GM12874 (cell line): ENCODE measurements around the gene N4BP3.

Experiments
- TF ChIP-seq, protein P1 (sequence below): IDR thresholded peaks from 2 replicates; pipeline ENCODE4 v1.5.1; 2011; ENCODE audit warnings: low read depth, mild to moderate bottlenecking, control low read depth, low read length, moderate library complexity; ENCODE audit not compliant: insufficient read depth

Gene N4BP3

DNA sequence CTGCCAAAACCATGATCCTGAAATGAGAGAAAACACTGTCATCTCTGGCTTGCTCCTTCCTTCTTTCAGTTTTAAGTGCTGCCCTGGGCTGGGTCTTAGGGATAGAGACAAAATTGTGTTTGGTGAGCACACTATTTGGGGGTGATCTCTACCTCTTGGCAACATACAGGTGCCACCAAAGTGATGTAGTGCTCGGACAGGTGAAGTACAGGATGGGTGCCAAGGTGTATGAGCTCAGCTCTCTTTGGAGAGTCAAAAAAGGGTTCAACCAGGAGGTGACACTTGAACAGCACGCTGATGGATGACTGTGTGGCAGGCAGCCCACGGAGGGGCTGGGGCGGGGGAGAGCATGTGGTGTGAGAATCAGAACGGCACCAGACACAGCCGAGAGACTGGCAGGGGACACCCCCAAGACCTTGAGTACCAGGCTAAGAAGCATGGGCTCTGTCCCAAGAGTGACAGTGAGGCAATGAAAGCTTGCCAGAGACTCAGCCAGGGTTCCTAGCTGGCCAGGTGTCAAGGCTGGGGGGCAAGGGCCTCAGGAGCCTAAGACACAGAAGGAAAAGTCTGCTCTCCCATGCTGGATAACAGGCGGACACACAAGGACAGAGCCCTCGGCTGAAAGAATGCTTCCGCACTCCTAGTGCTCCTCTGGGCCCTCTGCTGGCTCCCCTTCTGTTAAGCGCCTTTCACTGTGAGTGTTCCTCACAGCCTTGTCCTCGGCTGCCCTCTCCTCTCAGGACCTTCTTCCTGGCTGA, 37.8 kb downstream of the N4BP3 start:
- TF ChIP-seq, protein P1, sequence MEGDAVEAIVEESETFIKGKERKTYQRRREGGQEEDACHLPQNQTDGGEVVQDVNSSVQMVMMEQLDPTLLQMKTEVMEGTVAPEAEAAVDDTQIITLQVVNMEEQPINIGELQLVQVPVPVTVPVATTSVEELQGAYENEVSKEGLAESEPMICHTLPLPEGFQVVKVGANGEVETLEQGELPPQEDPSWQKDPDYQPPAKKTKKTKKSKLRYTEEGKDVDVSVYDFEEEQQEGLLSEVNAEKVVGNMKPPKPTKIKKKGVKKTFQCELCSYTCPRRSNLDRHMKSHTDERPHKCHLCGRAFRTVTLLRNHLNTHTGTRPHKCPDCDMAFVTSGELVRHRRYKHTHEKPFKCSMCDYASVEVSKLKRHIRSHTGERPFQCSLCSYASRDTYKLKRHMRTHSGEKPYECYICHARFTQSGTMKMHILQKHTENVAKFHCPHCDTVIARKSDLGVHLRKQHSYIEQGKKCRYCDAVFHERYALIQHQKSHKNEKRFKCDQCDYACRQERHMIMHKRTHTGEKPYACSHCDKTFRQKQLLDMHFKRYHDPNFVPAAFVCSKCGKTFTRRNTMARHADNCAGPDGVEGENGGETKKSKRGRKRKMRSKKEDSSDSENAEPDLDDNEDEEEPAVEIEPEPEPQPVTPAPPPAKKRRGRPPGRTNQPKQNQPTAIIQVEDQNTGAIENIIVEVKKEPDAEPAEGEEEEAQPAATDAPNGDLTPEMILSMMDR = no peak

DNA sequence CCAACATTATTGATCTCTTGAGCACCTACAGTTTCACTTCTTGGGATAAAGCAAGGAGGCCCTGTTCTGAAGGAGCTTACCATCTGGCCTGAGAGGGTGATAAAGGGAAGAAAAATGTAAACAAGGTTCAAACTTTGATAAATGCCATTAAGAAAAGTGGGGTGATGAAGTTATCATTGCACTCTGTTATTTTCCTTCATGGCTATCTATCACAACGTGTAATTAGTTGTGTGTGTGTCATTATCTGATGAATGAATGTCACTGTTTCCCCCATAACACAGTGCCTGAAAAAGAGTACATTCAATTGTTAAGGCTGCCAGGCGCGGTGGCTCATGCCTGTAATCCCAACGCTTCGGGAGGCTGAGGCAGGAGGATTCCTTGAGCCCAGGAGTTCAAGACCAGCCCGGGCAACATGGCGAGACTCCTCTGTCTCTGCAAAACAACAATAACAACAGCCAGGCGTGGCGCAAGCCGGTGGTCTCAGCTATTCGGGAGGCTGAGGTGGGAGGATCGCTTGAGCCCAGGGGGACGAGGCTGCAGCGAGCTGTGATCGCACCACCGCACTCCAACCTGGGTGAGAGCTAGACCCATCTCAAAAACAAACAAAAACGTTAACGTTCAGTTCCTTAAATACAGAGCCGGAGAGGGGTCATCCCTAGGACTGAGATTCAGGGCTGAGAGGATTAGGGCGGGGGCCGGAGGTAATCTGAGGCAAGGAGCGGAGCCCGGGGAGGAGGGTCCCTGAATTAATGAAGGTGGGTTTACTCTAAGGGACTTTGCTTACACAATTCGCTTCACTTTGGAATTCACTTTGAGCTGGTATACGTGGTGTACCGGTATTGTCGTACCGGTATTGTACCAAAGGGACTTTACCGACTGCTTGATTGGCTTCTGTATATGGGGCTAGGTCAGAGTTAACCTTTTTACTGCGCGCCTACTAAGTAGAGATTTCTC, 39.4 kb downstream of the N4BP3 start:
- TF ChIP-seq, protein P1 = no peak

DNA sequence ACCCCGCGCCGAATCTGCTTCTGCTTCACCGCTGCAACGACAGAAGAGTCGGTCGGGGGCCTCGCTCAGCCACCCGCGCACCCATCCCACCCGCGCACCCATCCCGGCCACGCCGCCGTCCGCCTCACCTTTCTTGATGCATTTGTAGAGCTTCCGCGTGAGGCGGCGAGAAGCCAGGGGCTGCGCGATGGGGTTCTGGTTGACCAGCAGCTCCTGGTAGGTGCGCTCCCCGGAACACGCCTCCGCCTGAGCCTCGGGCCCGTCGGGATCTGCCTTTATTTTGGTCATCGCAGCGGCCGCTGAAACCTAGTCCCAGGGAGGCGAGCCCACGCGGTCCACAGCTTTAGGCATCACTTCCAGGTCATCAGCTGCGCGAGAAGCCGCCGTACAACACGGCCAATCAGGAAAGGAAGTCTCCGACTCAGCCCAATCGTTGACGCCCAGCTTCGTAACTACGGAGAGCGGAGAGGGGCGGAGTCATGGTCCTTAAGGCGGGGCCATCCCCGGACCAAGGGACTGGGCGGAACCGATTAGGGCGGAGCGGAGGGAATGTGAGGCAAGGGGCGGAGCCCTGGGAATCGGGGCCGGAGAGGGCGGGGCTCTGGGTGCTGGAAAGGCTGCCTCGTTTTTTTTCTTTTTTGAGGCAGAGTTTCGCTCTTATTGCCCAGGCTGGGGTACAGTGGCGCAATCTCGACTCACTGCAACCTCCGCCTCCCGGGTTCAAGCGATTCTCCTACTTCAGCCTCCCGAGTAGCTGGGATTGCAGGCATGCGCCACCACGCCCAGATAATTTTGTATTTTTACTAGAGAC, 40.4 kb downstream of the N4BP3 start, which contains the start of gene NHP2:
Gene NHP2 (minus strand): TSS at position 356 of the 811 bp plus-strand sequence. CDS start 68 bp downstream, at position 288.
- TF ChIP-seq, protein P1 = no peak

DNA sequence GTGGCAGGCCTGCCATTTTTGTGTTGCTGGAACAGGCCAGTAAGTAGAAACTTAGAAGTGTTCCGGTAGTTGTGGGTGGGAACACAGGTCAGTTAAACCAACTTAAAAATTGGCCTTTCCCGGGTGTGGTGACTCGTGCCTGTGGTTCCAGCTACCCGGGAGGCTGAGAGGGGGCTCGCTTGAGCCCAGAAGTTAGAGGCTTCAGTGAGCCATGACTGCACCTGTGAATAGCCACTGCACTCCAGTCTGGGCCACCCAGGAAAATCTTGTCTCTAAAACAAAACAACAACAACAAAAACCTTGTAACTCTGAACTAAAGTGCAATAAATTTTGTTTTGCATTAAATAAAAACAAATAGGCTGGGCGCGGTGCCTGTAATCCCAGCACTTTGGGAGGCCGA, 41.7 kb downstream of the N4BP3 start:
- TF ChIP-seq, protein P1 = no peak

DNA sequence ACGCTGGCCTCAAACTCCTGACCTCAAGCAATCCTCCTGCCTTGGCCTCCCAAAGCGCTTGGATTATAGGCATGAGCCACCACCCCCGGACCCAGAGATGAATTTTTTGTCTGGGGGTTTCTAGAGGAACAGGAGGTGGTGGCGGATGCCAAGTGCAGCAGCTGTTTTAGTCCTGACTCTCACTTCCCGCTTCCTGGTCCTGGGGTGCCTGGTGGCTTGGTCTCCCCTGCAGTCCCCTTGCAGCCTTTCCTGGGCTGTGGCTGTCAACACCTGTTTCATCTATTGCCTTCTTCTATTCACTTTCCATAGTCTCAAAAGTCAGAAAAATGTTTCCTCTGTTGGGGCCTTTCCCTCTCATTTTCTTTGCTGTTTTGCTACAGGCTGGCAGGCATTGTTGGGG, 46.8 kb downstream of the N4BP3 start:
- TF ChIP-seq, protein P1 = no peak

DNA sequence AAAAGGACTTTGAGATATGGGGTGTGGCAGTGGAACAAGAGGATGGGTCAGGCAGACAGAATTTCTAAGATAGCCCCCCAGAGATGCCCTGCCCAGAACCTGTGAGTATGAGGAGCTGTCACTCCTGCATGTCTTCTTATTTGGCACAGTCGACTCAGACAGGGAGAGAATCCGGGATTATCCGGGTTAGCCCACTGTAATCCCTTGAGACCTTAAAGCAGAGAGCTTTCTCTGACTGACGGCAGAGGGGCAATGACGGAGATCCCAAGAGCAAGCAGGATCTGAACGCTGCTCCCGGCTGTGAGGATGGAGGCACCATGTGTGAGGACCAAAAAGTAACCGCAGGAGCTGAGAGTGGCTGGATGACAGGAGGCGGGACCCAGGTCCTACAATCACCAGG, 49.1 kb downstream of the N4BP3 start:
- TF ChIP-seq, protein P1 = no peak
